Activated naive CD8-positive, alpha-beta T cell treated with anti-CD3 and anti-CD28 coated beads, Interleukin-2, amount 50 U/mL, for 16 hours (primary cell): ENCODE data around the gene FMN2.

ENCODE experiments used
- DNase-seq: peaks from one replicate; pipeline ENCODE4 v3.0.0-alpha.2; 2020; ENCODE audit warnings: low read depth, low spot score

The FMN2 gene

GRCh38 chr1:240423246-240423924 lies 331.7 kb downstream of the FMN2 start:
- DNase-seq: no peak

- DNase-seq: no peak
These were observed 333.2 kb downstream of the FMN2 start for GRCh38 chr1:240424740-240425464.

GRCh38 chr1:240426051-240426450 lies 334.4 kb downstream of the FMN2 start:
- no peak for DNase-seq

GRCh38 chr1:240435996-240436566 lies 344.4 kb downstream of the FMN2 start:
- DNase-seq: no peak

- no peak for DNase-seq
These were observed 350.0 kb downstream of the FMN2 start for GRCh38 chr1:240441669-240442068.

- no peak for DNase-seq
These were observed 353.7 kb downstream of the FMN2 start for GRCh38 chr1:240445369-240445768.

- DNase-seq: no peak
These were observed 363.6 kb downstream of the FMN2 start for GRCh38 chr1:240455228-240455821.

GRCh38 chr1:240457203-240457602 lies 365.5 kb downstream of the FMN2 start:
- DNase-seq: no peak

GRCh38 chr1:240462277-240462676 lies 370.6 kb downstream of the FMN2 start:
- DNase-seq: no peak

- no peak for DNase-seq
These were observed 371.2 kb downstream of the FMN2 start for GRCh38 chr1:240462766-240463395.

GRCh38 chr1:240464099-240464498 lies 372.4 kb downstream of the FMN2 start:
- no peak for DNase-seq

- no peak for DNase-seq
These were observed 373.9 kb downstream of the FMN2 start for GRCh38 chr1:240465531-240465940.

GRCh38 chr1:240466509-240466908 lies 374.8 kb downstream of the FMN2 start:
- DNase-seq: no peak

GRCh38 chr1:240467895-240468294 lies 376.2 kb downstream of the FMN2 start:
- DNase-seq: no peak

GRCh38 chr1:240468656-240469055 lies 377.0 kb downstream of the FMN2 start:
- DNase-seq: no peak

- no peak for DNase-seq
These were observed 382.5 kb downstream of the FMN2 start for GRCh38 chr1:240474133-240474614.

GRCh38 chr1:240475832-240476231 lies 384.1 kb downstream of the FMN2 start:
- DNase-seq: no peak

- no peak for DNase-seq
These were observed 386.9 kb downstream of the FMN2 start for GRCh38 chr1:240478536-240478935.

- no peak for DNase-seq
These were observed 393.2 kb downstream of the FMN2 start for GRCh38 chr1:240484804-240485443.

GRCh38 chr1:240486611-240487010 lies 394.9 kb downstream of the FMN2 start:
- DNase-seq: no peak

- no peak for DNase-seq
These were observed 395.8 kb downstream of the FMN2 start for GRCh38 chr1:240487493-240487892.
